ACC112 (cell line): ENCODE measurements around the gene ADGRG1.

ENCODE experiments used
- H2AFZ ChIP-seq: fragments of 200-600 bp; sonication (generic); one replicate; pipeline ENCODE4 v1.6.0; 2017; ENCODE audit warnings: antibody characterized with exemption, low read length; ENCODE audit not compliant: unreplicated experiment
- H3K27ac ChIP-seq: fragments of 200-600 bp; sonication (generic); 2 replicates; pipeline ENCODE4 v1.5.1; 2014; ENCODE audit warnings: low read depth, mild to moderate bottlenecking, antibody characterized with exemption, low read length, moderate library complexity
- H3K27me3 ChIP-seq: fragments of 200-600 bp; sonication (generic); 2 replicates; pipeline ENCODE4 v1.6.1; 2014; ENCODE audit warnings: mild to moderate bottlenecking, antibody characterized with exemption, low read length, moderate library complexity, mixed read lengths; ENCODE audit not compliant: insufficient read depth
- H3K36me3 ChIP-seq: fragments of 200-600 bp; sonication (generic); 2 replicates; pipeline ENCODE4 v1.6.1; 2016; ENCODE audit warnings: mild to moderate bottlenecking, antibody characterized with exemption, low read length, moderate library complexity, mixed read lengths; ENCODE audit not compliant: insufficient read depth
- H3K4me1 ChIP-seq: fragments of 200-600 bp; sonication (generic); one replicate; pipeline ENCODE4 v1.6.1; 2016; ENCODE audit warnings: low read length, mixed read lengths; ENCODE audit not compliant: insufficient read depth, unreplicated experiment, control insufficient read depth
- H3K4me3 ChIP-seq: fragments of 200-600 bp; sonication (generic); 2 replicates; pipeline ENCODE4 v1.5.1; 2014; ENCODE audit warnings: mild to moderate bottlenecking, low read depth, low read length
- H3K79me2 ChIP-seq: fragments of 200-600 bp; sonication (generic); one replicate; pipeline ENCODE4 v1.6.0; 2016; ENCODE audit warnings: low read length; ENCODE audit not compliant: control insufficient read depth, unreplicated experiment, insufficient read depth

Gene ADGRG1

GRCh38 chr16:57663917-57664661, 35.7 kb downstream of the ADGRG1 start:
- Histone ChIP-seq H3K27me3 (no peaks in the 10 kb centered on the region), H2AFZ (no peak overlapping the region), H3K4me1 (no peaks in the 10 kb centered on the region), H3K27ac (no peak overlapping the region), H3K36me3 (no peaks in the 10 kb centered on the region), H3K4me3 (no peak overlapping the region), H3K79me2 (no peaks in the 10 kb centered on the region)

DNA sequence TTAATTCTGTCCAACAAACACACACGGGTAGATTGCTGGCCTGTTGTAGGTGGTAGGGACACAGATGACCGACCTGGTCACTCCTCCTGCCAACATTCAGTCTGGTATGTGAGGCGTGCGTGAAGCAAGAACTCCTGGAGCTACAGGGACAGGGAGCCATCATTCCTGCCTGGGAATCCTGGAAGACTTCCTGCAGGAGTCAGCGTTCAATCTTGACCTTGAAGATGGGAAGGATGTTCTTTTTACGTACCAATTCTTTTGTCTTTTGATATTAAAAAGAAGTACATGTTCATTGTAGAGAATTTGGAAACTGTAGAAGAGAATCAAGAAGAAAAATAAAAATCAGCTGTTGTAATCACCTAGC, 36.2 kb downstream of the ADGRG1 start:
- no peak overlapping the region for H3K4me3 ChIP-seq
- no peaks in the 10 kb centered on the region for H3K4me1 ChIP-seq
- no peak overlapping the region for H2AFZ ChIP-seq
- H3K27ac ChIP-seq: no peak overlapping the region
- H3K36me3 ChIP-seq: no peaks in the 10 kb centered on the region
- H3K27me3 ChIP-seq: no peaks in the 10 kb centered on the region
- no peaks in the 10 kb centered on the region for H3K79me2 ChIP-seq

DNA sequence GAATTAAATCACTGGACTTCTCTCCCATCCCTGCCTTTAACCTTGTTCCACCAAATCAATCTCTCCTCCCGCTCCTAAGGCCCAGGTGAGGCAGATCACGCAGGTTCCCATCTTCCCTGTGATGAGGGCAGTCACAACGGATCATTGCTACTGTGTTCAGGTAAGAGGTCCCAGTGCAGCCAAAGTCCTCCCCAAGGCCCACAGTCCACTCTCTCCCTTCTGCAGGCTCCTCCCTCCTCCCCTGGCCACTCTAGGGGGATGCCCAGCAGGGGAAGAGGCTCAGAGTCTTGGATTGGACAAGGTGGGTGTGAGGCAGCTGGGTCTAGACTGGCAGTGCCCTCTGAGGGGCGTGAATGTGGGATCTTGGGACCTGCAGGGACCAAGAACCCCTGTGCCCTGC, 37.1 kb downstream of the ADGRG1 start:
- Histone ChIP-seq H3K27me3 (no peaks in the 10 kb centered on the region), H3K4me3 (no peak overlapping the region), H3K36me3 (no peaks in the 10 kb centered on the region), H3K79me2 (no peaks in the 10 kb centered on the region), H2AFZ (no peak overlapping the region), H3K27ac (no peak overlapping the region), H3K4me1 (no peaks in the 10 kb centered on the region)

DNA sequence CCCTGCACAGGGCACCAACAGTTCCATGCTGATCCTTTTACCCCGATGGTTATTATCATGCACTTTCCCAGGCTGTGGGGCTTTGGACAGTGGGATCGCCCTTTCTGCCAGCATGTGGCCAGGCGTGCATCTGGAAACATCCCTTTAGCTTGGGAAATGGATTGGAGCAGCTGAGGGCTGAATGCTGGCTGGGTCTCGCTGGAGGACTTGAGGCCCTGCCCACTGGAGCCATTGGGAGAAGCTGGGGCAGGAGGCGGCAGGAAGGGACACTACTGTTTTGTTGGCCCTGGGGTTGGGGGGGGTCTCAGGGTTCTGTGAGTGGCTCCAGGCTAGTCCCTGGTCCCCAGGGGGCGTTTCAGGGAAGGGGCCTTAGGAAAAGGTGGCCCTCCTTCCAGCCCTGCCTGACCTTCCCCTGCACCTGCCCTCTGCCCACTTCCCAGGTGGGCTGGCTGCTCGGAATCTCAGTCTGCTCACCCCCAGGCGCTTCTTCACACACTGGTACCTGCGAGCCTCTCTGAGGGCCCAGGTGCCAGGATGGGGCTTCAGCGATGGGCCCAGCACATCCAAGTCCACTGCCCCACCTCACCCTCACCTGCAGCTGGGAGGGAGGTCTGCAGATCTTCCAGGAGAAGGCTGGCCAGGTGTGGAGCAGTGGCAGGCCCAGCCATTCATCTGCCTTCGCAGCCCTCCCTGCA, 38.1 kb downstream of the ADGRG1 start:
- Histone ChIP-seq H3K4me3 (no peak overlapping the region), H3K36me3 (no peaks in the 10 kb centered on the region), H3K27ac (no peak overlapping the region), H3K79me2 (no peaks in the 10 kb centered on the region), H3K27me3 (no peaks in the 10 kb centered on the region), H3K4me1 (no peaks in the 10 kb centered on the region), H2AFZ (no peak overlapping the region)

DNA sequence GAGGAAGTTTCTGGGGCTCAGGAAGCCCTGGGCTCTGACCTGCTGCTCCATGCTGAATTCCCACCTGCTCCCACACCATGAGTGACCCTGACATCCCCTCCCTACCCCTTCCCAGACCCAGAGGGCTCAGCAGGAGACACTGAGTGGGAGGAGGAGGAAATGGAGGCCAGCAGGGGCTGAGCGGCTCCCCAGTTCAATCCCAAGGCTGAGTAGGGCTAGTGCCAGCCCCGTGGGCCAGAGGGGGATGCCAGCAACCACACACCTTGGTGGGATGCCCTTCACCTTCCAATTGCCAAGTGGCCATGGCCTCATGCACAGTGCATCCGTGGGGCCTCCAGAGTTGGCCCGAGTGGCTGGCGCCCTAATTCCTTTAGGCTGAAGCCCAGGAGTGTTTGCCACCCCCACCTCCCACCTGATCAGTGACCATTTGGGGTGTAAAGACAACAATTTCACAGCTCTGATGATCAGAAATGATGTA, 38.7 kb downstream of the ADGRG1 start:
- no peaks in the 10 kb centered on the region for H3K79me2 ChIP-seq
- no peak overlapping the region for H3K27ac ChIP-seq
- H3K4me3 ChIP-seq: no peak overlapping the region
- H3K36me3 ChIP-seq: no peaks in the 10 kb centered on the region
- no peaks in the 10 kb centered on the region for H3K27me3 ChIP-seq
- H3K4me1 ChIP-seq: no peaks in the 10 kb centered on the region
- H2AFZ ChIP-seq: no peak overlapping the region

GRCh38 chr16:57667526-57668262, 39.3 kb downstream of the ADGRG1 start:
- H3K27ac ChIP-seq: no peak overlapping the region
- peaks cover 5% of the 10 kb centered on the region for H3K27me3 ChIP-seq
- no peaks in the 10 kb centered on the region for H3K36me3 ChIP-seq
- H3K4me1 ChIP-seq: no peaks in the 10 kb centered on the region
- H2AFZ ChIP-seq: no peak overlapping the region
- no peak overlapping the region for H3K4me3 ChIP-seq
- H3K79me2 ChIP-seq: no peaks in the 10 kb centered on the region

DNA sequence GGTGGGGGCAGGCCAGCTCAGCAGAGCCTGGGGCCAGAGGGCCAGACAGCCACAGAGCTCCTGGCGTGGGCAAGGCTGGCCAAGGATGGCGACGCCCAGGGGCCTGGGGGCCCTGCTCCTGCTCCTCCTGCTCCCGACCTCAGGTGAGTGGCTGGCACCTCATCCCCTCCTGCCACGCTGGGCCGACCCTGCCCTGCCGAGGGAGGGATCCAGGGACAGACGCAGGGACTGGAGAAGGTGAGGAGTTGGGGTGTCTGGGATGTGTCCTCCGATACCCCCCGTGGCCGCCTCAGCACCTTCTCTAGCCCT, 39.8 kb downstream of the ADGRG1 start, which contains the start of gene ADGRG3:
Gene ADGRG3 (plus strand): TSS at position 44 of the 309 bp plus-strand sequence. CDS start 42 bp downstream, at position 86.
- Histone ChIP-seq H3K4me1 (no peaks in the 10 kb centered on the region), H2AFZ (no peak within 1 kb of the TSS), H3K4me3 (no peak within 1 kb of the TSS), H3K79me2 (no peaks in the 10 kb centered on the region), H3K27ac (no peak within 1 kb of the TSS), H3K36me3 (no peaks in the 10 kb centered on the region), H3K27me3 (peaks cover 10% of the 10 kb centered on the region)

- Histone ChIP-seq H3K4me3 (no peak overlapping the region), H2AFZ (no peak overlapping the region), H3K4me1 (no peaks in the 10 kb centered on the region), H3K36me3 (no peaks in the 10 kb centered on the region), H3K79me2 (no peaks in the 10 kb centered on the region), H3K27me3 (peaks cover 16% of the 10 kb centered on the region), H3K27ac (no peak overlapping the region)
Measured at GRCh38 chr16:57668630-57669475, 40.4 kb downstream of the ADGRG1 start.

GRCh38 chr16:57669476-57670162, 41.2 kb downstream of the ADGRG1 start:
- Histone ChIP-seq H3K36me3 (no peaks in the 10 kb centered on the region), H3K27ac (no peak overlapping the region), H3K4me1 (no peaks in the 10 kb centered on the region), H3K79me2 (no peaks in the 10 kb centered on the region), H3K27me3 (peaks cover 24% of the 10 kb centered on the region), H2AFZ (no peak overlapping the region), H3K4me3 (no peak overlapping the region)

- Histone ChIP-seq H3K79me2 (no peaks in the 10 kb centered on the region), H3K27ac (no peak overlapping the region), H2AFZ (no peak overlapping the region), H3K27me3 (peaks cover 24% of the 10 kb centered on the region), H3K4me1 (no peaks in the 10 kb centered on the region), H3K36me3 (no peaks in the 10 kb centered on the region), H3K4me3 (no peak overlapping the region)
Measured at GRCh38 chr16:57670196-57670595, 41.8 kb downstream of the ADGRG1 start.
